HEK293 (cell line): ENCODE data around the gene TAS2R9.

Source experiments
- CTCF ChIA-PET: fragments of 350-600 bp; formaldehyde crosslinking; extraction: SDS; loops from one replicate; lab custom pipeline; 2021; ENCODE audit warnings: antibody characterized with exemption; lab: Yijun Ruan, JAX
- POLR2A ChIA-PET: fragments of 300-600 bp; formaldehyde crosslinking; extraction: SDS; loops from one replicate; lab custom pipeline; 2020; ENCODE audit warnings: antibody characterized with exemption, inconsistent platforms; lab: Yijun Ruan, JAX
- H3K27ac ChIP-seq: fragments of 200-500 bp; sonication (Bioruptor generic); 2 replicates; pipeline ENCODE4 v1.5.1; 2014; ENCODE audit warnings: low read depth, low read length, control low read depth, inconsistent platforms; ENCODE audit errors: extremely low read depth
- H3K36me3 ChIP-seq, 2 experiments: fragments of 200-500 bp in 1 of 2; sonication (Bioruptor generic) in 1 of 2; 1 replicate in 1 of 2; 2 replicates in 1 of 2; pipeline ENCODE4 v1.5.1; 2014 to 2017; ENCODE audit warnings: inconsistent platforms in 2 of 2, low read length in 2 of 2; ENCODE audit not compliant: control insufficient read depth in 2 of 2, insufficient read depth in 1 of 2
- H3K4me1 ChIP-seq: fragments of 200-500 bp; sonication (Bioruptor generic); 2 replicates; pipeline ENCODE4 v1.5.1; 2014; ENCODE audit warnings: mild to moderate bottlenecking, low read length, inconsistent platforms; ENCODE audit not compliant: control insufficient read depth, insufficient read depth
- H3K4me3 ChIP-seq: 2 replicates; pipeline ENCODE4 v1.5.1; 2011; ENCODE audit warnings: low read depth, mild to moderate bottlenecking, control low read depth, low read length, moderate library complexity
- H3K9me3 ChIP-seq: fragments of 200-500 bp; sonication (Bioruptor generic); 2 replicates; pipeline ENCODE4 v1.5.1; 2014; ENCODE audit warnings: low read depth, low read length, inconsistent platforms; ENCODE audit not compliant: control insufficient read depth, insufficient read depth
- FEZF1 ChIP-seq: fragments of 450-650 bp; formaldehyde crosslinking; IDR thresholded peaks from 2 replicates; pipeline ENCODE4 v1.5.1; 2016; ENCODE audit warnings: missing biosample characterization, missing genetic modification characterization
- GLI2 ChIP-seq: fragments of 450-650 bp; formaldehyde crosslinking; IDR thresholded peaks from 2 replicates; pipeline ENCODE4; 2017; ENCODE audit warnings: missing biosample characterization, missing genetic modification characterization, low read depth, borderline replicate concordance
- GLI4 ChIP-seq: fragments of 450-650 bp; formaldehyde crosslinking; IDR thresholded peaks from 2 replicates; pipeline ENCODE4 v1.5.1; 2016; ENCODE audit warnings: missing biosample characterization, missing genetic modification characterization
- HOXA7 ChIP-seq: sonication (generic); formaldehyde crosslinking; IDR thresholded peaks from 2 replicates; pipeline ENCODE4 v1.8.1; 2022; ENCODE audit warnings: missing genetic modification reagents, borderline replicate concordance
- KLF9 ChIP-seq: fragments of 450-650 bp; formaldehyde crosslinking; IDR thresholded peaks from 2 replicates; pipeline ENCODE4 v1.5.1; 2016; ENCODE audit warnings: missing biosample characterization, missing genetic modification characterization, low read depth
- PRDM1 ChIP-seq: fragments of 450-650 bp; formaldehyde crosslinking; IDR thresholded peaks from 2 replicates; pipeline ENCODE4; 2016; ENCODE audit warnings: missing biosample characterization, missing genetic modification characterization
- SALL2 ChIP-seq: fragments of 450-650 bp; formaldehyde crosslinking; IDR thresholded peaks from 2 replicates; pipeline ENCODE4 v1.5.0; 2017; ENCODE audit warnings: missing biosample characterization, mild to moderate bottlenecking, missing genetic modification characterization, borderline replicate concordance
- ZBTB20 ChIP-seq: fragments of 450-650 bp; formaldehyde crosslinking; IDR thresholded peaks from 2 replicates; pipeline ENCODE4 v1.5.1; 2016; ENCODE audit warnings: missing biosample characterization, missing genetic modification characterization
- ZFP3 ChIP-seq: fragments of 450-650 bp; formaldehyde crosslinking; IDR thresholded peaks from 2 replicates; pipeline ENCODE4 v1.5.1; 2016; ENCODE audit warnings: low read depth, missing biosample characterization, missing genetic modification characterization
- ZFP37 ChIP-seq: fragments of 450-650 bp; formaldehyde crosslinking; IDR thresholded peaks from 2 replicates; pipeline ENCODE4 v1.5.1; 2016; ENCODE audit warnings: missing biosample characterization, missing genetic modification characterization
- ZFP41 ChIP-seq: fragments of 450-650 bp; formaldehyde crosslinking; IDR thresholded peaks from 2 replicates; pipeline ENCODE4 v1.5.1; 2016; ENCODE audit warnings: missing biosample characterization, missing genetic modification characterization, borderline replicate concordance
- ZNF114 ChIP-seq: fragments of 450-650 bp; formaldehyde crosslinking; IDR thresholded peaks from 2 replicates; pipeline ENCODE4 v1.5.0; 2017; ENCODE audit warnings: missing biosample characterization, missing genetic modification characterization
- ZNF121 ChIP-seq: fragments of 450-650 bp; formaldehyde crosslinking; IDR thresholded peaks from 2 replicates; pipeline ENCODE4 v1.5.1; 2016; ENCODE audit warnings: missing biosample characterization, missing genetic modification characterization
- ZNF138 ChIP-seq: fragments of 450-650 bp; formaldehyde crosslinking; IDR thresholded peaks from 2 replicates; pipeline ENCODE4 v1.5.1; 2016; ENCODE audit warnings: missing biosample characterization, missing genetic modification characterization, borderline replicate concordance
- ZNF19 ChIP-seq: fragments of 450-650 bp; formaldehyde crosslinking; IDR thresholded peaks from 2 replicates; pipeline ENCODE4; 2016; ENCODE audit warnings: missing biosample characterization, missing genetic modification characterization, low read depth
- ZNF239 ChIP-seq: fragments of 450-650 bp; formaldehyde crosslinking; IDR thresholded peaks from 2 replicates; pipeline ENCODE4 v1.5.1; 2016; ENCODE audit warnings: missing biosample characterization, missing genetic modification characterization
- ZNF24 ChIP-seq: fragments of 450-650 bp; formaldehyde crosslinking; IDR thresholded peaks from 2 replicates; pipeline ENCODE4 v1.5.1; 2016; ENCODE audit warnings: missing biosample characterization, missing genetic modification characterization
- ZNF274 ChIP-seq, 2 experiments: fragments of 200-500 bp in 1 of 2; fragments of 450-650 bp in 1 of 2; sonication (Bioruptor generic) in 1 of 2; formaldehyde crosslinking in 1 of 2; IDR thresholded peaks; 2 replicates each; pipeline versions ENCODE4 v1.5.1 to v1.6.1; 2014 to 2016; ENCODE audit warnings: borderline replicate concordance in 1 of 2, inconsistent platforms in 1 of 2, low read length in 1 of 2, missing biosample characterization in 1 of 2, missing genetic modification characterization in 1 of 2
- ZNF311 ChIP-seq: fragments of 450-650 bp; formaldehyde crosslinking; IDR thresholded peaks from 2 replicates; pipeline ENCODE4 v1.5.1; 2017; ENCODE audit warnings: missing biosample characterization, missing genetic modification characterization, borderline replicate concordance
- ZNF366 ChIP-seq: fragments of 450-650 bp; formaldehyde crosslinking; conservative IDR thresholded peaks from 2 replicates; pipeline ENCODE4 v1.5.1; 2016; ENCODE audit warnings: missing biosample characterization, missing genetic modification characterization
- ZNF391 ChIP-seq: fragments of 450-650 bp; formaldehyde crosslinking; IDR thresholded peaks from 2 replicates; pipeline ENCODE4 v1.5.1; 2016; ENCODE audit warnings: low read depth, missing biosample characterization, missing genetic modification characterization, borderline replicate concordance
- ZNF426 ChIP-seq: fragments of 450-650 bp; formaldehyde crosslinking; IDR thresholded peaks from 2 replicates; pipeline ENCODE4 v1.5.1; 2017; ENCODE audit warnings: missing biosample characterization, missing genetic modification characterization, mild to moderate bottlenecking, inconsistent platforms, moderate library complexity
- ZNF501 ChIP-seq: fragments of 450-650 bp; formaldehyde crosslinking; IDR thresholded peaks from 2 replicates; pipeline ENCODE4 v1.5.1; 2016; ENCODE audit warnings: missing biosample characterization, missing genetic modification characterization
- ZNF510 ChIP-seq: fragments of 450-650 bp; formaldehyde crosslinking; IDR thresholded peaks from 2 replicates; pipeline ENCODE4 v1.5.1; 2018; ENCODE audit warnings: mild to moderate bottlenecking, missing genetic modification characterization, missing biosample characterization; ENCODE audit not compliant: insufficient replicate concordance
- ZNF530 ChIP-seq: fragments of 450-650 bp; formaldehyde crosslinking; IDR thresholded peaks from 2 replicates; pipeline ENCODE4 v1.5.1; 2016; ENCODE audit warnings: low read depth, missing biosample characterization, missing genetic modification characterization
- ZNF623 ChIP-seq: fragments of 450-650 bp; formaldehyde crosslinking; IDR thresholded peaks from 2 replicates; pipeline ENCODE4 v1.5.1; 2016; ENCODE audit warnings: missing biosample characterization, missing genetic modification characterization
- ZNF629 ChIP-seq: fragments of 450-650 bp; formaldehyde crosslinking; IDR thresholded peaks from 2 replicates; pipeline ENCODE4 v1.5.1; 2017; ENCODE audit warnings: missing biosample characterization, missing genetic modification characterization
- ZSCAN16 ChIP-seq: fragments of 450-650 bp; formaldehyde crosslinking; IDR thresholded peaks from 2 replicates; pipeline ENCODE4 v1.5.1; 2016; ENCODE audit warnings: missing biosample characterization, missing genetic modification characterization
- ZSCAN30 ChIP-seq: fragments of 450-650 bp; IDR thresholded peaks from 2 replicates; pipeline ENCODE4 v1.5.1; 2018; ENCODE audit warnings: missing biosample characterization, mild to moderate bottlenecking, missing genetic modification characterization, moderate library complexity
- TF ChIP-seq, protein P1 (sequence below): fragments of 450-650 bp; formaldehyde crosslinking; IDR thresholded peaks from 2 replicates; pipeline ENCODE4 v1.5.1; 2016; ENCODE audit warnings: missing biosample characterization, missing genetic modification characterization
- TF ChIP-seq, protein P2 (sequence below): fragments of 450-650 bp; formaldehyde crosslinking; IDR thresholded peaks from 2 replicates; pipeline ENCODE4 v1.5.1; 2016; ENCODE audit warnings: missing biosample characterization, missing genetic modification characterization

Gene TAS2R9

DNA sequence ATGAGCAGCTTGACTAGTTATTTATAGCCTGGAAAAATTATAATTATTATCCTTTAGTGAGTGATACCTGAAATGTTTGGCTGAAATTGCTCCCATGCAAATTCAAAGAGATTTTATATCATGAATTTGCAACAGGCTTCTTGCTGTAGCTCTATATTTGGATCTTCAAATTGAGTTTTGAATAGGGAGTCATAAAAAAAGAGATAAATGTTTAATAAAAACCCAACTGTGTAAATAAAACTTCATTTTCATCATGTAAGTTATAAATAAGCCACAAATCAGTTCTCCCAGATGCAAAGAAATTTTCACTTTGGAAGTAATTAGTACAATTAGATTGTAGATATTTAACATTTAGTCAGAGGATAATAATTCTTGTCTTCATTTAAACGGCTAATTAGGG is 2.8 kb downstream of the TAS2R9 start, which contains the start of gene TAS2R8:
TAS2R8 (minus strand) TSS at position 101 of the 400 bp plus-strand sequence. CDS start 306 bp downstream, outside the sequence.
- no peaks in the 10 kb centered on the region for H3K4me1 ChIP-seq
- CTCF ChIA-PET: no interaction called here
- no peak within 1 kb of the TSS for H3K4me3 ChIP-seq

DNA sequence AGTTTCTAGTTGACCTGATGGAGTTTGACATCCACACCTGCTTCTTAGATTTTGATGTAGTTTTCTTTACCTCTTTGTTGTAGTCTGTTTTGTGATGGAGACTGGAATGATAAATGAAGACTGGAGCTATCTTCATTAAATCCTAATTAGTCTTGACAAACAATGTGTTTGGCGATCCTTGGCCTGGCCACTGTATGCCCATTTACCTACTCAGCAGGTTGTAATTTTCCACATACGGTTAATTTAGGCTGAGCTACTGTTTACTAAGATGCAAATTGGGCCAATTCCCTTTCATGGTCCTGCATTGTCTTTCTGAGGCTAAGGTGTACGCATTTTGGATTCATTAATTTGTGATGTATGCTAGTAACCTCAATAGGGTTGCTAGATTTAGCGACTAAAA is 7.4 kb downstream of the TAS2R9 start, which contains the start of gene TAS2R7:
TAS2R7 (minus strand) TSS at position 41 of the 400 bp plus-strand sequence. CDS start 57 bp downstream, outside the sequence.
- H3K27ac ChIP-seq: no peak within 1 kb of the TSS
- no peaks in the 10 kb centered on the region for H3K36me3 ChIP-seq
- H3K4me3 ChIP-seq: no peak within 1 kb of the TSS
- TF ChIP-seq ZNF426 (tag by site-specific recombination) (no peak), GLI2 (tag by site-specific recombination) (no peak), ZNF501 (tag by site-specific recombination) (no peak), ZNF19 (tag by site-specific recombination) (no peak), ZNF121 (tag by site-specific recombination) (no peak), ZNF239 (tag by site-specific recombination) (no peak), ZNF311 (no peak), ZSCAN30 (no peak), ZFP37 (tag by site-specific recombination) (no peak), ZNF24 (no peak), ZNF510 (tag by site-specific recombination) (no peak), KLF9 (no peak), ZNF138 (no peak), ZNF530 (tag by site-specific recombination) (no peak), SALL2 (tag by site-specific recombination) (no peak)
- TF ChIP-seq, protein P1, sequence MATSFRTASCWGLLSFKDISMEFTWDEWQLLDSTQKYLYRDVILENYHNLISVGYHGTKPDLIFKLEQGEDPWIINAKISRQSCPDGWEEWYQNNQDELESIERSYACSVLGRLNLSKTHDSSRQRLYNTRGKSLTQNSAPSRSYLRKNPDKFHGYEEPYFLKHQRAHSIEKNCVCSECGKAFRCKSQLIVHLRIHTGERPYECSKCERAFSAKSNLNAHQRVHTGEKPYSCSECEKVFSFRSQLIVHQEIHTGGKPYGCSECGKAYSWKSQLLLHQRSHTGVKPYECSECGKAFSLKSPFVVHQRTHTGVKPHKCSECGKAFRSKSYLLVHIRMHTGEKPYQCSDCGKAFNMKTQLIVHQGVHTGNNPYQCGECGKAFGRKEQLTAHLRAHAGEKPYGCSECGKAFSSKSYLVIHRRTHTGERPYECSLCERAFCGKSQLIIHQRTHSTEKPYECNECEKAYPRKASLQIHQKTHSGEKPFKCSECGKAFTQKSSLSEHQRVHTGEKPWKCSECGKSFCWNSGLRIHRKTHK (tag by site-specific recombination): no peak
- TF ChIP-seq, all 188 proteins: peak for 0
- Histone ChIP-seq H3K4me1 (no peaks in the 10 kb centered on the region), H3K9me3 (no peaks in the 10 kb centered on the region; the same call in 1 of the 2 replicates)
- ChIA-PET CTCF (no interaction called here), POLR2A (no interaction called here)

More for the DNA sequence above, 2.8 kb downstream of the TAS2R9 start, which contains the start of gene TAS2R8:
- Histone ChIP-seq H3K9me3 (no peaks in the 10 kb centered on the region; the same call in 1 of the 2 replicates), H3K36me3 (no peaks in the 10 kb centered on the region), H3K27ac (no peak within 1 kb of the TSS)
- TF ChIP-seq ZNF19 (tag by site-specific recombination): no peak
- no peak for TF ChIP-seq ZNF274 (IDR thresholded peaks at IDR 0.05; ENCODE audit: low read length)
- no peak for TF ChIP-seq ZNF274 (tag by site-specific recombination; IDR thresholded peaks at IDR 0.05; ENCODE audit: borderline replicate concordance)
- TF ChIP-seq ZNF623 (tag by site-specific recombination): no peak
- POLR2A ChIA-PET: no interaction called here

DNA sequence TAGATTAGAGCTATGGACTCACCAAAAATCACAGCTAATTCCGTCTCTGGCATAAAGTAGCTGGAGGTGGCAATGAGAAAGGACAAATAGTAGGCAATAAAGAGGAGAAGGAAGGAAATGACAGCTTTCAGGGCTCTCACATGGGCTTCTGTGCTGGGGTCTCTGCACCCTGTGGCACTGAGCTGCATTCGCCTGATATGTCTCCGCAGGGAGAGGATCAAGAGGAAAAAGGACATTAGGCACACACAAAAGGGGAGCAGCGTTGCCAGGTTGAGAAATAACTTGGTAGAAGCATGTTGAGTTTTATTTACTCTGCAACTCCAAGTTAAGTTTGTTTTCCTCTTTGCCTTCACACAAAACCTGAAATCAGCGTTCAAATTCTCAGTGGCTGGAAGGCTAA is 8.2 kb downstream of the TAS2R9 start:
- no peaks in the 10 kb centered on the region for H3K4me1 ChIP-seq
- ChIA-PET POLR2A (no interaction called here), CTCF (no interaction called here)
- no peak overlapping the region for H3K27ac ChIP-seq
- H3K4me3 ChIP-seq: no peak overlapping the region
- H3K36me3 ChIP-seq: no peaks in the 10 kb centered on the region
- H3K9me3 ChIP-seq: no peaks in the 10 kb centered on the region; the same call in 1 of the 2 replicates
- TF ChIP-seq ZNF366 (tag by site-specific recombination) (no peak), ZNF114 (tag by site-specific recombination) (no peak), ZFP3 (tag by site-specific recombination) (no peak), FEZF1 (tag by site-specific recombination) (no peak), ZSCAN16 (tag by site-specific recombination) (no peak), ZNF629 (tag by site-specific recombination) (no peak), ZNF391 (tag by site-specific recombination) (no peak), ZBTB20 (tag by site-specific recombination) (no peak), PRDM1 (no peak), ZNF530 (tag by site-specific recombination) (no peak), HOXA7 (CRISPR knock-in tag) (no peak), GLI4 (tag by site-specific recombination) (no peak), ZFP41 (no peak)
- TF ChIP-seq, protein P2, sequence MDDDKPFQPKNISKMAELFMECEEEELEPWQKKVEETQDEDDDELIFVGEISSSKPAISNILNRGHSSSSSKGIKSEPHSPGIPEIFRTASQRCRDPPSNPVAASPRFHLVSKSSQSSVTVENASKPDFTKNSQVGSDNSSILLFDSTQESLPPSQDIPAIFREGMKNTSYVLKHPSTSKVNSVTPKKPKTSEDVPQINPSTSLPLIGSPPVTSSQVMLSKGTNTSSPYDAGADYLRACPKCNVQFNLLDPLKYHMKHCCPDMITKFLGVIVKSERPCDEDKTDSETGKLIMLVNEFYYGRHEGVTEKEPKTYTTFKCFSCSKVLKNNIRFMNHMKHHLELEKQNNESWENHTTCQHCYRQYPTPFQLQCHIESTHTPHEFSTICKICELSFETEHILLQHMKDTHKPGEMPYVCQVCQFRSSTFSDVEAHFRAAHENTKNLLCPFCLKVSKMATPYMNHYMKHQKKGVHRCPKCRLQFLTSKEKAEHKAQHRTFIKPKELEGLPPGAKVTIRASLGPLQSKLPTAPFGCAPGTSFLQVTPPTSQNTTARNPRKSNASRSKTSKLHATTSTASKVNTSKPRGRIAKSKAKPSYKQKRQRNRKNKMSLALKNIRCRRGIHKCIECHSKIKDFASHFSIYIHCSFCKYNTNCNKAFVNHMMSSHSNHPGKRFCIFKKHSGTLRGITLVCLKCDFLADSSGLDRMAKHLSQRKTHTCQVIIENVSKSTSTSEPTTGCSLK (tag by site-specific recombination): no peak
